GM21619 (cell line): ENCODE measurements around the gene CPB1.

ENCODE experiments used
- ATAC-seq: cut with Tn5 transposase; IDR thresholded peaks from one replicate; pipeline ENCODE4 v1.9.1; 2021; ENCODE audit not compliant: unreplicated experiment

The CPB1 gene

GRCh38 chr3:148879256-148879655 lies 51.6 kb downstream of the CPB1 start:
- no peak for ATAC-seq

DNA sequence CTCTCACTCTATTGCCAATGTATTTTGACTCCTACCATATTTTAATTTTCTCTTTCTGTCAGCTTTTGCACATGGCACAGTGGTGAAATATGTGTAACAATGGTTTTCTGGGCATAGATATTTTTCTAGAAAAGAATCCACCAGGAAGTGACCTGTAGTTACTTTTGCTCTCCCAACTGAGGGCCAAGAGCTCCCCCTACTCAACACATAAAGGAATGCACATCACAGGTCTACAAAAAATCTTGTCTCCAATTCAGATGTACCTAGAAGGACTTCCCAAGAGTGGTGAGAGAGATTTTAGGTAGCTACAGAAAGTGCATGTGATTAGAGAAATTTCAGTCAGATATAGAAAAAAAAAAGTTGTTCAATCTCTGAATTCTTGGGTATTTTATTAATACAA lies 53.1 kb downstream of the CPB1 start:
- no peak for ATAC-seq

DNA sequence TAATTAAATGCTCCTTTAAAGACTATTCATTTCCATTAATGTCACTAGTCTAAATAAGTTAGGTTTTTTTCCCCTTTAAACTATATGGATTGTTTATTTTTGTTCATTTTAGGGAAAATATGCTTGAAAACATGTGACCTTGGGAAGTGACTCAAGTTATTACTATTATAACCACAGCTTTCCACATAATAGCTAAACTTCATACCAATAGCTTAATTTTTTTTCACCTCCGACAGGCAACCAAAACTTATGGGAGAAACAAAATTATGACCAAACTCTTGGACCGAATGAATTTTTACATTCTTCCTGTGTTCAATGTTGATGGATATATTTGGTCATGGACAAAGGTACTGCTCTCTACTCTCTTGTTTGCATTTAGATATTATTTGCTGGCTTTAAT lies 53.7 kb downstream of the CPB1 start:
- no peak for ATAC-seq

- ATAC-seq: no peak
Observed at GRCh38 chr3:148882288-148882687, 54.7 kb downstream of the CPB1 start.

DNA sequence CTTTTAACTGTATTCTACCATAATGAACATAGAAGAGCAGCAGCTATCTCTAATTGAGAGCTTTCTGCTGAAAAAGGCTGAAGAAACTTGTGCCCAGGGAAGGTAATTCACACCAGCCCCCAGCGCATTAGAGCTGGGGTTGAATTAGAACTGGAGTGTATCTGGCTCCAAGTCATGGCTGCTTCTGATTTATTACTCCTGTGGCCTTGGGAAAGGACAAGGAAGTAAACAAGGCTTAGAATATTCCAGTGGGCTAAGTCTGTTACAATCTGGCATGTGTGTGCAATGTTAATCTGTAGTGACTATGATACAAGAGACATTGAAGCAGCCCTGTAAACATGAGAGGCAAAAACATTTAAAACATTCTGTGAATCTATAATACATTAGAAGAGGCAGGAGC lies 55.6 kb downstream of the CPB1 start:
- no peak for ATAC-seq

- no peak for ATAC-seq
Observed at GRCh38 chr3:148884261-148884660, 56.6 kb downstream of the CPB1 start.

DNA sequence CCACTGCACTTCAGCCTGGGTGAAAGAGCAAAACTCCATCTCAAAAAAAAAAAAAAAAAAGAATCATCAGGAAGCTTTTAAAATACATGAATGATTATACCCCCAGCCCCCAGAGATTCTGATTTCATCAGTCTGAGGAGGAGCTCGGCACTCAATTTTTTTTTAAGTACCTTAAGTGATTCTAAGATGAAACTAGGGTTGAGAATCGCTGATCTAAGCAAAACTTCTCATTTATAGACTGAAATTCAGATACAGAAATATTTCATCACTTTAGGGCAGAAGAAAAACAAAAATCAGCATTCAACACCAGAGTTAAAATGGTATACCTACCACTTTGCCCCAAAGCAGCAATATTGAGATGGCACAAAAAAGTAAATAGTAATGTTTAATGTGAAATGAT lies 62.2 kb downstream of the CPB1 start:
- ATAC-seq: no peak

DNA sequence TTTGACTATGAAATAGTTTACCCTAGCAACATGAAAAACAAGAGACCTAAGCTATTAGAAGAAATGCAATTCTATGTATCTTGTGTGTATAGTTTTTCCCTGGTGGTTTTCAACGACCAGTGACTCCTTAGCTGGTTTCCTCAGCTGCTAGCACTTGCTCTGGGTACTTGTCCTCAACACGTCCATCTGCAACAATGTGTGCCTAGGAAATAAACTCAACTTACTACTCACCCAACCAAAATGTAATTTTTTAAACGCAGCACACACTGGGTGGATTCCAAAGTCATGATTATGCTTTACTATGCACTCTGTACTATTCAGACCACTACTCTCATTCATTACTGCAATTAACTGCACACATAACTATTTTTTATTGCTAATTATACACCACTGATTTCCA lies 68.5 kb downstream of the CPB1 start:
- ATAC-seq: no peak

- ATAC-seq: no peak
Observed at GRCh38 chr3:148901987-148902791, 74.6 kb downstream of the CPB1 start.

DNA sequence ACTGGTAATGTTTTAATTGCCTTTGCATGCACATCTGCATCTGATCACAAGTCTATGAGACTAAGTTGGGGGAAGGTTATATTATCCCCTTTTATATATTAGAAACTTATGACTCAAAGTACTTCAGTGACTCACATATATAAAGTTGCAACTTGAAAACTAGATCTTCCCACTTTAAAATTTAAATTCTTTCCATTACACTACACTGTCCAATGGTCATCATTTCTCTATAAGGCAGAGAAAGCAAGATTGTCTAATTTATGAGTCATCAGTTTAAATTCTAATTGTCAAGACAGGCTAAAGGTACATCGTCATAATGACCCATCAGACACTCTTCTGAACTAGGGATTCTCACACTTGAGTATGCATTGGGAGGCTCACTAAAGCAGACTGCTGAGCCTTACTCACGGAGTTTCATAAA lies 75.4 kb downstream of the CPB1 start:
- no peak for ATAC-seq

- ATAC-seq: no peak
Observed at GRCh38 chr3:148903941-148904340, 76.3 kb downstream of the CPB1 start.

DNA sequence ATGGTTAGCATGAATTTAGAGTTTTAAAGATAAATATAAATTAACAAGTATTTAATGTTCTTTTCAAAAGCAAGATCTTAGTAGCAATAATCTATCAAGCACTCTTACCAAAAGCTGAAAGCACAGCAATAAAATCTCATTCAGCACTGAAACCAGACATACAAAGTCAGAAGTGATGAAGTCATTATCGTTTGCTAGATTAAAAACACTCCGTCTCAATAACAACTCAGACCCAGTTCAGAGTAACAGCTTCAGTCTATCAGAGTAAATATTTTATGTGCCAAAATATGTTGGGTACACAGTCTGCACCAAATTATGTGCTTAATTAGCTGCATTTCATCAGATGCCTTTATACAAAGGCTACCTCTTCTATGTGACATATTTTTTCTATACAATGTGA lies 79.1 kb downstream of the CPB1 start:
- ATAC-seq: no peak
